GM23248 (cell line): ENCODE measurements around the gene ARPC2. TPM values are rescaled to one million over a fixed set of nuclear protein-coding genes. Genes with fewer than 3 reads are reported as not detected.

Experiments
- DNase-seq: peaks from one replicate; pipeline ENCODE4 v3.0.0-alpha.2; 2015
- H2AFZ ChIP-seq: fragments of 200-600 bp; sonication (generic); 2 replicates; pipeline ENCODE4 v1.6.1; 2016; ENCODE audit warnings: antibody characterized with exemption
- H3F3A ChIP-seq: fragments of 200-600 bp; sonication (generic); 2 replicates; pipeline ENCODE4 v1.6.1; 2016; ENCODE audit warnings: mild to moderate bottlenecking, antibody characterized with exemption, mixed run types; ENCODE audit not compliant: insufficient read depth
- H3K27ac ChIP-seq: fragments of 200-600 bp; sonication (generic); 2 replicates; pipeline ENCODE4 v1.5.1; 2016; ENCODE audit warnings: mild to moderate bottlenecking
- H3K27me3 ChIP-seq: fragments of 200-600 bp; sonication (generic); replicated peaks from 2 replicates; pipeline ENCODE4 v1.6.1; 2016; ENCODE audit warnings: mild to moderate bottlenecking; ENCODE audit not compliant: insufficient read depth
- H3K36me3 ChIP-seq: fragments of 200-600 bp; sonication (generic); 2 replicates; pipeline ENCODE4 v1.6.1; 2016; ENCODE audit warnings: low read depth, mild to moderate bottlenecking
- H3K4me1 ChIP-seq: fragments of 200-600 bp; sonication (generic); 2 replicates; pipeline ENCODE4 v1.6.1; 2016; ENCODE audit warnings: mild to moderate bottlenecking; ENCODE audit not compliant: insufficient read depth
- H3K4me2 ChIP-seq: fragments of 200-600 bp; sonication (generic); one replicate; pipeline ENCODE4 v1.6.1; 2016; ENCODE audit warnings: mild to moderate bottlenecking; ENCODE audit not compliant: unreplicated experiment
- H3K4me3 ChIP-seq: fragments of 200-600 bp; sonication (generic); 2 replicates; pipeline ENCODE4 v1.5.1; 2016; ENCODE audit warnings: mild to moderate bottlenecking
- H3K79me2 ChIP-seq: fragments of 200-600 bp; sonication (generic); 2 replicates; pipeline ENCODE4 v1.6.1; 2016; ENCODE audit warnings: mild to moderate bottlenecking; ENCODE audit not compliant: insufficient read depth
- H3K9ac ChIP-seq: fragments of 200-600 bp; sonication (generic); 2 replicates; pipeline ENCODE4 v1.6.1; 2016; ENCODE audit warnings: mild to moderate bottlenecking
- H3K9me2 ChIP-seq: fragments of 200-600 bp; sonication (generic); 2 replicates; pipeline ENCODE4 v1.6.1; 2016; ENCODE audit warnings: mixed run types, mild to moderate bottlenecking, moderate library complexity; ENCODE audit not compliant: insufficient read depth
- H3K9me3 ChIP-seq: fragments of 200-600 bp; sonication (generic); one replicate; pipeline ENCODE4 v1.6.1; 2017; ENCODE audit warnings: low read depth
- H4K20me1 ChIP-seq: fragments of 200-600 bp; sonication (generic); 2 replicates; pipeline ENCODE4 v1.6.0; 2016; ENCODE audit not compliant: insufficient read depth
- EZH2 ChIP-seq: fragments of 200-600 bp; sonication (generic); IDR thresholded peaks from 2 replicates; pipeline ENCODE4 v1.6.1; 2018; ENCODE audit warnings: antibody characterized with exemption, mild to moderate bottlenecking; ENCODE audit not compliant: insufficient read depth, poor library complexity, severe bottlenecking
- EZH2phosphoT487 ChIP-seq: fragments of 200-600 bp; sonication (generic); IDR thresholded peaks from 2 replicates; pipeline ENCODE4 v1.6.1; 2018; ENCODE audit warnings: antibody characterized with exemption, moderate library complexity, mild to moderate bottlenecking, low read depth; ENCODE audit not compliant: insufficient read depth
- WGBS, 2 experiments: methylation state at CpG; one replicate each; pipeline ENCODE4 v1.1.6; 2015 to 2017; ENCODE audit warnings: low lambda C conversion rate in 2 of 2, low coverage in 1 of 2; ENCODE audit errors: missing lambda C conversion rate in 2 of 2; 5-methylcytosine and 5-hydroxymethylcytosine counted together
- in situ Hi-C: fragments of 300-500 bp; cut with MboI; formaldehyde crosslinking; loops from 2 replicates; pipeline ENCODE4 v1.15.0; 2020
- polyA plus RNA-seq: library from polyadenylated mRNA; unstranded; fragments of >200 nt; fragmentation: Nextera tagmentation; extraction: Ambion mirVana; gene quantifications from 2 replicates; pipeline ENCODE4 v1.2.1, GENCODE V29; 2016
- total RNA-seq: library from RNA; depleted of rRNA; stranded (reverse); fragments of >200 nt; shearing (Covaris generic); gene quantifications from 2 replicates; pipeline ENCODE4 v1.2.3, GENCODE V29; 2014

The ARPC2 gene
- total and polyA plus RNA-seq, 2 experiments from 2014 or later, result 644 to 851 TPM

DNA sequence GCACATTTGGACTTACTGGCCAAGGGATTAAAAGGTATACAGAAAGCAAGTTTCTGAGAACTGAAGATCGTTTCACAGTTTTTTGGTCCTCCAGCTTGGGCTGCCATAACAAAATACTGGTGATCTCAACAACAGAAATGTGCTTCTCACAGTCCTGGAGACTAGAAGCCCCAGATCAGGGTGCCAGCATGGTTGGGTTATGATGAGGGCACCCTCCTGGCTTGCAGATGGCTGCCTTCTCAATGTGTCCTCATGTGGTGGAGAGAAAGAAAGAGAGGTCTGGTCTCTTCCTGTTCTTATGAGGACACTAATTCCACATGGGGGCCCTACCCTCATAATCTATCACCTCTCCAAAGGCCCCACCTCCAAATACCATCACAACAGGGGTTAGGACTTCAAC is 30.1 kb upstream of the ARPC2 start:
- TF ChIP-seq EZH2phosphoT487, result no peak
- no peak for TF ChIP-seq EZH2
- in situ Hi-C loops, result no loop called here
- Histone ChIP-seq H3K4me3 (no peak overlapping the region), H3K36me3 (no peaks in the 10 kb centered on the region), H2AFZ (peak overlapping the region; percentile 91), H3K4me2 (no peak overlapping the region), H3F3A (no peaks in the 10 kb centered on the region), H3K4me1 (no peaks in the 10 kb centered on the region), H3K27me3 (peaks cover 7% of the 10 kb centered on the region; the same call in 1 of the 2 replicates), H3K27ac (no peak overlapping the region), H3K9me2 (no peaks in the 10 kb centered on the region), H3K79me2 (no peaks in the 10 kb centered on the region), H3K9me3 (no peaks in the 10 kb centered on the region), H3K9ac (no peak overlapping the region), H4K20me1 (no peaks in the 10 kb centered on the region)
- no peak for DNase-seq
- 0 to 13% methylated on average over 1 of the region's 1 CpG for WGBS, 2 experiments

DNA sequence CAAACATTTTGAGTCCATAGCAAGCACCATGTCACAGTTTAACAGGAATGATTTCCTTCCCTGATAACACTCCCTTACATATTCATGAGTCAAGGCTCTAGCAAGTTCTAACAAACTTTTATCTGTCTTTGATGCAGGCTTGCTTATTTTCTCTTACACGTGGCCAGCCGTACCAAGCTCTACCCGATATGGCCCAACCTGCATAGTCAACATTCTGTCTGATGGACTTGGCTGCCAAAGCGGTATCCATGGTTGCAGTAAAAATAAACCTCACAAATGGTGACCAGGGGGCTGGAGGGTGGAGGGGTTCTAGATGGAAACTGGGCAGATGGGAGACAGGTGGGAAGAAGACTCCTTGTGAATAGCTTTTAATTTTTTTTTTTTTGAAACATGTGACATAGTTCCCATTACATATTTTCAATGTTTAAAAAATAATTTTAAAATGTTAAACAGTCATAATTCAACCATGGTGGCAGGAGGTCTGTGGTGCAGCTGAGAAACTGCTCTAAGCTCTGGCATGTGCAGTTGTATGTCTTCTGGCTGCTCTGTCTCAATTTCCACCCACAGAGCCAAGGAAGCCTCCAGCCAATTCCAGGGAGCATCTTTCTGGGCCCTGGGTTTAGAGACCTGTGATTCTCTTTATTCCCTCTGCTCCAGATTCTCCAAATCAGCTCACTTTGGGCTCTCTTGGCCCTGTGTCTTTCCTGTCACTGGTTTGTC is 29.5 kb upstream of the ARPC2 start:
- in situ Hi-C loops, result no loop called here
- Histone ChIP-seq H2AFZ (no peak overlapping the region), H3K27ac (no peak overlapping the region), H3K27me3 (0 out of 2 replicates have a peak, but pooled peaks cover 7% of the 10 kb centered on the region), H3F3A (no peaks in the 10 kb centered on the region), H3K4me2 (no peak overlapping the region), H4K20me1 (no peaks in the 10 kb centered on the region), H3K36me3 (no peaks in the 10 kb centered on the region), H3K79me2 (no peaks in the 10 kb centered on the region), H3K9me2 (no peaks in the 10 kb centered on the region), H3K4me1 (no peaks in the 10 kb centered on the region), H3K9me3 (no peaks in the 10 kb centered on the region), H3K4me3 (no peak overlapping the region), H3K9ac (no peak overlapping the region)
- WGBS, 2 experiments, result 16 to 20% methylated on average over 4 of the region's 4 CpGs
- no peak for TF ChIP-seq EZH2phosphoT487
- no peak for TF ChIP-seq EZH2
- DNase-seq, result no peak

DNA sequence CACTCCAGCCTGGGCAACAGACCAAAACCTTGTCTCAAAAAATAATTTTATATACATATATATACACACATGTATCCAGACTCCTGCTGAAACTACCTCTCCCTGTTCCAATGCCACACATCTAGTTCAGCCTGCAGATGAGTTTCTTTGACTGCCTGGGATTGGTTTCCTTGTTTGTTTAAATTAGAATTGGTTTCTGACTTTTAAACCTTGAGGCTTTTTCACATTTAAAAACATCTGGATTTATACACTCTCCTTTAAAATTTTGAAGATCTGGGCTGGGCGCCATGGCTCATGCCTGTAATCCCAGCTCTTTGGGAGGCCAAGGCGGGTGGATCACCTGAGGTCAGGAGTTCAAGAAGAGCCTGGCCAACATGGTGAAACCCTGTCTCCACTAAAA is 28.5 kb upstream of the ARPC2 start:
- Histone ChIP-seq H3K9me2 (no peaks in the 10 kb centered on the region), H3K27ac (no peak overlapping the region), H3F3A (no peaks in the 10 kb centered on the region), H3K9me3 (no peaks in the 10 kb centered on the region), H2AFZ (no peak overlapping the region), H3K4me1 (no peaks in the 10 kb centered on the region), H3K79me2 (no peaks in the 10 kb centered on the region), H3K36me3 (no peaks in the 10 kb centered on the region), H3K27me3 (0 out of 2 replicates have a peak, but pooled peaks cover 7% of the 10 kb centered on the region), H3K9ac (no peak overlapping the region), H3K4me2 (no peak overlapping the region), H4K20me1 (no peaks in the 10 kb centered on the region), H3K4me3 (no peak overlapping the region)
- no peak for DNase-seq
- no peak for TF ChIP-seq EZH2phosphoT487
- TF ChIP-seq EZH2, result no peak
- 85 to 91% methylated on average over 2 of the region's 2 CpGs for WGBS, 2 experiments
- in situ Hi-C loops, result no loop called here

DNA sequence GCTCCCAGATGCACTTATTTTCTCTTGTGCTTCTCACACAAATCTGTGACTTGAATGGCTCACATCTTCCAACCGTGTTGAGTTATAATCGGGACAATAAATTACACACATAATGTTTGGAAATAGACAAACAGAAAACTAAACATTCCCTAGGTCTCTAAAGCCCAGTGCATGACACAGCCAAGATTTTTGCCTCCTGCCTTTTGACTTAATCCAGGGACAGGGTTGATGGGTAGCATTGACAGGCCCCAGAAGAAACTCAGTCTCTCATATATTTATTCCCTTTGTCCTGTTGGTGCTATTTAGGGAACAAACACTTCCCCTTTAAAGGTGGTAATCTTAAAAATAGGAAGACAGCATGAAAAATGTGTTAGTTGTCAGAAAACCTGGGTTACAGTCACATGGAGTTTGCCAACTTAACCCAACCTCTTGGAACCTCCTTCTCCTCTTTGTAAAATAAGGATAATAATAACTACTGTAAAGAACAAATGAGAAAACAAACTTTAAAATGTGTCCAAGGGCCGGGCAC is 24.0 kb upstream of the ARPC2 start:
- Histone ChIP-seq H4K20me1 (no peaks in the 10 kb centered on the region), H3K4me1 (no peaks in the 10 kb centered on the region), H3K9me3 (no peaks in the 10 kb centered on the region), H3K27ac (no peak overlapping the region), H3K9ac (no peak overlapping the region), H3F3A (no peaks in the 10 kb centered on the region), H3K27me3 (peaks cover under 1% of the 10 kb centered on the region; the same call in 1 of the 2 replicates), H3K36me3 (no peaks in the 10 kb centered on the region), H3K4me3 (no peak overlapping the region), H3K79me2 (no peaks in the 10 kb centered on the region), H2AFZ (no peak overlapping the region), H3K4me2 (no peak overlapping the region), H3K9me2 (no peaks in the 10 kb centered on the region)
- WGBS, 2 experiments, result 6 to 10% methylated on average over 3 of the region's 3 CpGs
- no peak for DNase-seq
- in situ Hi-C loops, result no loop called here
- TF ChIP-seq EZH2 (no peak), EZH2phosphoT487 (no peak)
